Endothelial cell (in vitro differentiated cells): ENCODE measurements around the gene FAM118B. TPM values are rescaled to one million over a fixed set of nuclear protein-coding genes. Genes with fewer than 3 reads are reported as not detected.
A peak's percentile ranks its signal among the peaks of the same experiment; 100 is the strongest.

Experiments
- DNase-seq: peaks from one replicate; pipeline ENCODE4 v3.0.0; 2021; ENCODE audit warnings: low spot score
- H3K27ac Mint-ChIP-seq: one replicate; pipeline ENCODE4 v1.8.0; 2021; ENCODE audit warnings: mixed read lengths, inconsistent platforms; ENCODE audit not compliant: unreplicated experiment
- H3K27me3 Mint-ChIP-seq: one replicate; pipeline ENCODE4 v1.8.0; 2021; ENCODE audit warnings: mild to moderate bottlenecking, moderate library complexity, mixed read lengths, inconsistent platforms; ENCODE audit not compliant: unreplicated experiment
- H3K36me3 Mint-ChIP-seq: one replicate; pipeline ENCODE4 v1.8.0; 2021; ENCODE audit warnings: mild to moderate bottlenecking, low read depth, mixed read lengths, inconsistent platforms; ENCODE audit not compliant: unreplicated experiment
- H3K4me1 Mint-ChIP-seq: one replicate; pipeline ENCODE4 v1.8.0; 2021; ENCODE audit warnings: mild to moderate bottlenecking, mixed read lengths, inconsistent platforms; ENCODE audit not compliant: unreplicated experiment
- H3K4me3 Mint-ChIP-seq: one replicate; pipeline ENCODE4 v1.8.0; 2021; ENCODE audit warnings: mild to moderate bottlenecking, mixed read lengths, inconsistent platforms; ENCODE audit not compliant: unreplicated experiment
- H3K9me3 Mint-ChIP-seq: one replicate; pipeline ENCODE4 v1.8.0; 2021; ENCODE audit warnings: mixed read lengths, inconsistent platforms; ENCODE audit not compliant: unreplicated experiment
- total RNA-seq: library from RNA; stranded (reverse); fragmentation: NEBNext Ultra II Directional; extraction: Animal tissue kit (Norgen Biotek cat#: 25700); gene quantifications from one replicate; pipeline ENCODE4 v1.2.1, GENCODE V29; 2021; ENCODE audit not compliant: unreplicated experiment
- TF ChIP-seq, protein P1 (sequence below): fragments of 200-600 bp; sonication (generic); IDR thresholded peaks from one replicate; pipeline ENCODE4 v1.5.0; 2021; ENCODE audit warnings: antibody characterized with exemption; ENCODE audit not compliant: unreplicated experiment

Gene FAM118B
- total RNA-seq, 1 donor from 2014 or later = 48.1 TPM

DNA sequence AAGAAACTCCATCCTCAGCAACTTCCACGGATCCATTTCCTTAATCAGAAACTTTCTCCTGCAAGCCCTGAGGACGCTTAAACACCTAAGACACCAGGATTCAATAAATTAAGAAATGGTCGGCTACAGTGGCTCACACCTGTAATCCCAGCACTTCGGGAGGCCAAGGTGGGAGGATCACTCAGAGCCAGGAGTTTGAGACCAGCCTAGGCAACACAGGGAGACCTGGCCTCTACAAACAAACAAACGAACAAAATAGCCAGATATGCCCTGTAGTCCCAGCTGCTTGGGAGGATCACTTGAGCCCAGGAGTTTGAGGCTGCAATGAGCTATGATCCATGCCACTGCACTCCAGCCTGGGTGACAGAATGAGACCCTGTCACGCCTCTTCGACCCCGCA lies 46.8 kb upstream of the FAM118B start:
- TF ChIP-seq, protein P1, sequence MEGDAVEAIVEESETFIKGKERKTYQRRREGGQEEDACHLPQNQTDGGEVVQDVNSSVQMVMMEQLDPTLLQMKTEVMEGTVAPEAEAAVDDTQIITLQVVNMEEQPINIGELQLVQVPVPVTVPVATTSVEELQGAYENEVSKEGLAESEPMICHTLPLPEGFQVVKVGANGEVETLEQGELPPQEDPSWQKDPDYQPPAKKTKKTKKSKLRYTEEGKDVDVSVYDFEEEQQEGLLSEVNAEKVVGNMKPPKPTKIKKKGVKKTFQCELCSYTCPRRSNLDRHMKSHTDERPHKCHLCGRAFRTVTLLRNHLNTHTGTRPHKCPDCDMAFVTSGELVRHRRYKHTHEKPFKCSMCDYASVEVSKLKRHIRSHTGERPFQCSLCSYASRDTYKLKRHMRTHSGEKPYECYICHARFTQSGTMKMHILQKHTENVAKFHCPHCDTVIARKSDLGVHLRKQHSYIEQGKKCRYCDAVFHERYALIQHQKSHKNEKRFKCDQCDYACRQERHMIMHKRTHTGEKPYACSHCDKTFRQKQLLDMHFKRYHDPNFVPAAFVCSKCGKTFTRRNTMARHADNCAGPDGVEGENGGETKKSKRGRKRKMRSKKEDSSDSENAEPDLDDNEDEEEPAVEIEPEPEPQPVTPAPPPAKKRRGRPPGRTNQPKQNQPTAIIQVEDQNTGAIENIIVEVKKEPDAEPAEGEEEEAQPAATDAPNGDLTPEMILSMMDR = no peak
- H3K27ac Mint-ChIP-seq = peak overlapping the region; percentile 62

GRCh38 chr11:126165311-126165720 lies 46.3 kb upstream of the FAM118B start:
- Mint-ChIP-seq H3K4me3 (no peak overlapping the region), H3K27ac (no peak overlapping the region), H3K9me3 (no peaks in the 10 kb centered on the region), H3K27me3 (peaks cover 2% of the 10 kb centered on the region), H3K4me1 (peaks cover 9% of the 10 kb centered on the region), H3K36me3 (no peaks in the 10 kb centered on the region)
- DNase-seq = no peak
- TF ChIP-seq, protein P1 = no peak

More for the DNA sequence above, 46.8 kb upstream of the FAM118B start:
- DNase-seq = no peak
- H3K36me3 Mint-ChIP-seq = no peaks in the 10 kb centered on the region
- no peaks in the 10 kb centered on the region for H3K9me3 Mint-ChIP-seq
- peaks cover 2% of the 10 kb centered on the region for H3K27me3 Mint-ChIP-seq
- H3K4me3 Mint-ChIP-seq = no peak overlapping the region
- H3K4me1 Mint-ChIP-seq = peaks cover 11% of the 10 kb centered on the region

DNA sequence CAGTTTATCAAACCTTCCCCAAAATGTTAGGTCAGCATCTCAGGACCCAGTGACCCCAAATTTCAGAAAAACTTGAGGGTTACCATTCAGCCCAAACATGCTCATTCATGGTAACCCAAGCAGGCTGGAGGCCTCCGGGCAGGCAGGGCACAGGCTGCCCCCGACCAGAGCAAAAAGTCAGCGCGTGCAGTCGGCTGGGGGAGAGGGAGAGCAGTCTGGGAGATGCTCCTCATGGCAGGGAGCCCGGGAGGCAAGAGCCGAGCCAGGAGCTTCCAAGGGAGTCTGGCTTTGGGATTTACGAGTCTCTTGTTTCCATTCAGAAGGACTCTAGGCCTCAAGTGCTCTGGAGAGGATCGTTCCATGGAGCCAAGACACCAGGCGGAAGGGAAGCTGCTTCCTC lies 45.8 kb upstream of the FAM118B start:
- peaks cover 2% of the 10 kb centered on the region for H3K27me3 Mint-ChIP-seq
- H3K9me3 Mint-ChIP-seq = no peaks in the 10 kb centered on the region
- no peaks in the 10 kb centered on the region for H3K36me3 Mint-ChIP-seq
- no peak for DNase-seq
- TF ChIP-seq, protein P1 = no peak
- H3K4me3 Mint-ChIP-seq = no peak overlapping the region
- peaks cover 9% of the 10 kb centered on the region for H3K4me1 Mint-ChIP-seq
- no peak overlapping the region for H3K27ac Mint-ChIP-seq

DNA sequence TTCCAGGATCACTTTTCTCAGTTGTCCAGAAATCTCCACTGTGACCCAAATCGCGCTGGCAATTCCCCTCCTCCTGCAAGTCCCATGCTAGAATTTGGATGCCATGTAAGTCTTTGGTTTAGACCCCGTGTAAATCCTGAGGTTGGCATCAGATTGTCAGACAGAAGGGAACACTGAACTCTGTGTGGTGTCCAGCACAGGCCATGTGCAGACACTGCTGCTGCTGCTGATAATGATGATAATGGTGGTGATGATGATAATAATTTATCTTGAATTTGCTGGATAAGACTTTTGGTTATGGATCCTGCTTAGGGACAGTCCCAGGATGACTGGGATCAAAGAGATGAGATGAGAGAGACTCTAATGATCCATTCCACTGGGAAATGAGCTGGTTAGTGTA lies 45.2 kb upstream of the FAM118B start:
- no peaks in the 10 kb centered on the region for H3K9me3 Mint-ChIP-seq
- H3K27ac Mint-ChIP-seq = no peak overlapping the region
- TF ChIP-seq, protein P1 = no peak
- no peak for DNase-seq
- no peak overlapping the region for H3K4me3 Mint-ChIP-seq
- H3K36me3 Mint-ChIP-seq = no peaks in the 10 kb centered on the region
- peaks cover 6% of the 10 kb centered on the region for H3K4me1 Mint-ChIP-seq
- peaks cover 5% of the 10 kb centered on the region for H3K27me3 Mint-ChIP-seq

GRCh38 chr11:126167488-126167887 lies 44.1 kb upstream of the FAM118B start:
- no peak overlapping the region for H3K4me3 Mint-ChIP-seq
- no peaks in the 10 kb centered on the region for H3K9me3 Mint-ChIP-seq
- no peak for DNase-seq
- TF ChIP-seq, protein P1 = no peak
- peaks cover 6% of the 10 kb centered on the region for H3K27me3 Mint-ChIP-seq
- H3K4me1 Mint-ChIP-seq = peaks cover 6% of the 10 kb centered on the region
- no peaks in the 10 kb centered on the region for H3K36me3 Mint-ChIP-seq
- peak overlapping the region; percentile 18 for H3K27ac Mint-ChIP-seq
